ENCODE results near the gene DCTN2. TPM values are rescaled to one million over a fixed set of nuclear protein-coding genes. Genes with fewer than 3 reads are reported as not detected.
"Not testable (repeated sequence)": the region's sequence is repeated elsewhere in the genome, so short reads cannot be mapped to it uniquely, and the experiment has no call there.

The DCTN2 gene
- total and polyA plus RNA-seq, 2 experiments from 2014 or later = 156 to 230 TPM

DNA sequence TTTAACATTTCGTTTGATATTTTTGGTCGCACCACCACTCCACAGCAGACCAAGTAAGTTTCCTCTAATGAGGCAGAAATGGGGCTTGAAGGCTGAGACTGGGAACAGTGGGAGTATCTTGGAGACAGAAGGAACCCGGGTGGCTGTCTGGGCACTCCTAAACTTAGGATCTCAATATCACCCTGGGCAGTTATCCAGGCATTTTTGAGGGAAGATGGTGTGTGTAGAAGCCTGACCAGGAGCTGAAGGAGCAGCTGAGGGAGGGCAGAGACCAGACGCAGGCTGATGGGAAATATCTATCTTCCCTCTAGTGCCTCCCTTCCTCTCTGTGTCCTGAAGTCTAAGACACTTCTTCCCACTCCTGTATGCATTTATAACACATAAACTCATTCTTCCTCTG is 48.4 kb downstream of the DCTN2 start:
- no peak for DNase-seq (ENCODE audit: low read depth in 1 of 2, low spot score in 1 of 2)
- Histone ChIP-seq H3K27ac (no peak overlapping the region), H3K9me3 (ENCODE audit: low read depth) (no peaks in the 10 kb centered on the region), H3K4me3 (no peak overlapping the region), H3K4me1 (ENCODE audit: low read depth) (no peaks in the 10 kb centered on the region), H3K36me3 (peaks cover 27% of the 10 kb centered on the region), H3K27me3 (no peaks in the 10 kb centered on the region)
- TF ChIP-seq, protein P1, sequence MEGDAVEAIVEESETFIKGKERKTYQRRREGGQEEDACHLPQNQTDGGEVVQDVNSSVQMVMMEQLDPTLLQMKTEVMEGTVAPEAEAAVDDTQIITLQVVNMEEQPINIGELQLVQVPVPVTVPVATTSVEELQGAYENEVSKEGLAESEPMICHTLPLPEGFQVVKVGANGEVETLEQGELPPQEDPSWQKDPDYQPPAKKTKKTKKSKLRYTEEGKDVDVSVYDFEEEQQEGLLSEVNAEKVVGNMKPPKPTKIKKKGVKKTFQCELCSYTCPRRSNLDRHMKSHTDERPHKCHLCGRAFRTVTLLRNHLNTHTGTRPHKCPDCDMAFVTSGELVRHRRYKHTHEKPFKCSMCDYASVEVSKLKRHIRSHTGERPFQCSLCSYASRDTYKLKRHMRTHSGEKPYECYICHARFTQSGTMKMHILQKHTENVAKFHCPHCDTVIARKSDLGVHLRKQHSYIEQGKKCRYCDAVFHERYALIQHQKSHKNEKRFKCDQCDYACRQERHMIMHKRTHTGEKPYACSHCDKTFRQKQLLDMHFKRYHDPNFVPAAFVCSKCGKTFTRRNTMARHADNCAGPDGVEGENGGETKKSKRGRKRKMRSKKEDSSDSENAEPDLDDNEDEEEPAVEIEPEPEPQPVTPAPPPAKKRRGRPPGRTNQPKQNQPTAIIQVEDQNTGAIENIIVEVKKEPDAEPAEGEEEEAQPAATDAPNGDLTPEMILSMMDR (IDR thresholded peaks at IDR 0.05; ENCODE audit: low read depth, low read length) = no peak

DNA sequence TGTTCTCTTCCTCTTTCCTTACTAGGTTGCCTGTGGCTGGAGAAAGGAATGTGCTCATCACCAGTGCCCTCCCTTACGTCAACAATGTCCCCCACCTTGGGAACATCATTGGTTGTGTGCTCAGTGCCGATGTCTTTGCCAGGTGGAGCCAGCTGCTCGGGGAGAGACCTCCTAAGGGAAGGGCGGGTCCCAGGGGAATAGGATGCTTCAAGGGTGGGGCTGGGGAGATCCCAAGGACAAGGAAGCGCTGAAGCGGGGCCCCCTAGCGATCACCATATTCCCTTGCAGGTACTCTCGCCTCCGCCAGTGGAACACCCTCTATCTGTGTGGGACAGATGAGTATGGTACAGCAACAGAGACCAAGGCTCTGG is 48.9 kb downstream of the DCTN2 start:
- H3K27me3 ChIP-seq = no peaks in the 10 kb centered on the region
- no peaks in the 10 kb centered on the region for H3K9me3 ChIP-seq (ENCODE audit: low read depth)
- TF ChIP-seq, protein P1 (IDR thresholded peaks at IDR 0.05; ENCODE audit: low read depth, low read length) = peak; percentile 5
- H3K4me1 ChIP-seq (ENCODE audit: low read depth) = no peaks in the 10 kb centered on the region
- H3K4me3 ChIP-seq = no peak overlapping the region
- peaks cover 24% of the 10 kb centered on the region for H3K36me3 ChIP-seq
- no peak for DNase-seq (ENCODE audit: low read depth in 1 of 2, low spot score in 1 of 2)
- H3K27ac ChIP-seq = no peak overlapping the region

DNA sequence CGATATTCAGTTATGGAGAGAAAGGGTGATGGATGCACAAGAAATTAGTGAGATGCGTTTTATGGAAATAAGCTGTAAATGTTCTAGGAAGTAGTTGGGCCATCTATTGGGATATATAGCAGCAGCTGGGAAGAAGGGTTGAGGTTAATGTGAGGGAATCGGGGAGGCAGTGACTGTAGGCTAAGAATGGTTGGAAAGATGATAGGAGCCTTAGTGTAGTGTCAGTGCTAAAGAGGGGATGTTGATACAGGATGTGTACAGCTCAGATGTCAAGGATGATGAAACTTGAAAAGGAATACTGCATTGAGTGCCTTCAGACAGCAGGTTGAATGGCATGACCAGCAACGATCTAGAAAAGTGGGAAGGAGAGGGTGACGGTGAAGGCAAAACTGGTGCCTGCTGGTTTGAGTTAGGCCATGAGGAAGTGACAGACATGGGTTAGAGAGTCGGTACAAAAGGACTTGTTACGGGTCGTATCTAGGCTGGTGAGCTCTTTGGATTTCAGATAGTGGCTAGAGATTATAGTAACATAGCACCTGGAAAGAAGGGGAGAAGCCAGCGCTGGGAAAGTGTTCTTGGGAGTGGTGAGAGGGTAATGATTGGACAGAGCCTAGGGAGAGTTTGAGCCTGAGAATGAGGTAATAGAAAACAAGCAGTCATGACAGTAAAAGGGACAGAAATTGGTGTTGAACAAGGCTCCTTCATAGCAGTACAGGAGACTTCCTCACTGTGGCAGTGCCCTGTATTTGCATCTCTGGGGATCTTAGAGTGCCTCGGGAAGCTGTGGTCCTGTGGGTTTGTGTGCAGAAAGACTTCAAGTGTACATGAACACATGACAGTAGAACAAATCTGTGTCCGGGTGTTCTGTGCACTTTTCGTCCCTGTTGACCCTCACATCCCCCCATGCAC is 49.5 kb downstream of the DCTN2 start:
- H3K4me1 ChIP-seq (ENCODE audit: low read depth) = no peaks in the 10 kb centered on the region
- DNase-seq (ENCODE audit: low read depth in 1 of 2, low spot score in 1 of 2) = no peak
- TF ChIP-seq, protein P1 (IDR thresholded peaks at IDR 0.05; ENCODE audit: low read depth, low read length) = no peak
- no peaks in the 10 kb centered on the region for H3K27me3 ChIP-seq
- no peaks in the 10 kb centered on the region for H3K9me3 ChIP-seq (ENCODE audit: low read depth)
- no peak overlapping the region for H3K4me3 ChIP-seq
- peaks cover 29% of the 10 kb centered on the region for H3K36me3 ChIP-seq
- H3K27ac ChIP-seq = no peak overlapping the region

DNA sequence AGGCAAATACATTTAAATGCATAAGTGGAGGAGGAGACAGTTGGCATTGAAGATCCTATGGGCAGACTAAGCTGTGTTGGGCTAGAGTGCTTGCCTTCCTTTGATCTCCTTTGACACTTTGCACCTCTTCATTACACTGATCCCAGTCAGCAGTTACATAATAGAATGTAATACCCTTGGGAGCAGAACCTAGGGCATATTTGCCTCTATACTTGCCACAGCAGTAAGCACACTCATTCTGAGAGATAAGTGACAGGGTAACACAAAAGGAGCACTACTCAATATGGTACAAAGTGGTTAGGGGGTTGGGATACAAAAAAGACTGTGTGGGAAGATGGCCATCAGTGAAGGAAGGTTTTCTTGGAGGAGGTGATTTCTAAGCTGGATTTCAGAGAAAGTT is 50.2 kb downstream of the DCTN2 start:
- TF ChIP-seq, protein P1 (IDR thresholded peaks at IDR 0.05; ENCODE audit: low read depth, low read length) = no peak
- Histone ChIP-seq H3K36me3 (peaks cover 27% of the 10 kb centered on the region), H3K27me3 (no peaks in the 10 kb centered on the region), H3K4me3 (no peak overlapping the region), H3K4me1 (ENCODE audit: low read depth) (no peaks in the 10 kb centered on the region), H3K9me3 (ENCODE audit: low read depth) (no peaks in the 10 kb centered on the region), H3K27ac (no peak overlapping the region)
- DNase-seq (ENCODE audit: low read depth in 1 of 2, low spot score in 1 of 2) = no peak

DNA sequence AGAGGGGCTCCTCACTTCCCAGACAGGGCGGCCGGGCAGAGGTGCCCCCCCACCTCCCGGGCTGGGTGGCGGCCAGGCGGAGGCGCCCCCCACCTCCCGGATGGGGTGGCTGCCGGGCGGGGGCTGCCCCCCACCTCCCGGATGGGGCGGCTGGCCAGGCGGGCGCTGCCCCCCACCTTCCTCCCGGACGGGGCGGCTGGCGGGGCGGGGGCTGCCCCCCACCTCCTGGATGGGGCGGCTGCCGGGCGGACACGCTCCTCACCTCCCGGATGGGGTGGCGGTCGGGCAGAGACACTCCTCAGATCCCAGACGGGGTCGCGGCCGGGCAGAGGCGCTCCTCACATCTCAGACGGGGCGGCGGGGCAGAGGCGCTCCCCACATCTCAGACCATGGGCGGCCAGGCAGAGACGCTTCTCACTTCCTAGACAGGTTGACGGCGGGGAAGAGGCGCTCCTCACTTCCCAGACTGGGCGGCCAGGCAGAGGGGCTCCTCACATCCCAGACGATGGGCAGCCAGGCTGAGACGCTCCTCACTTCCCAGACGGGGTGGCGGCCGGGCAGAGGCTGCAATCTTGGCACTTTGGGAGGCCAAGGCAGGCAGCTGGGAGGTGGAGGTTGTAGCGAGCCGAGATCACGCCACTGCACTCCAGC is 51.8 kb downstream of the DCTN2 start:
- not testable (repeated sequence) for H3K27me3 ChIP-seq; H3K27ac ChIP-seq; DNase-seq (ENCODE audit: low read depth in 1 of 2, low spot score in 1 of 2); H3K9me3 ChIP-seq (ENCODE audit: low read depth); H3K4me1 ChIP-seq (ENCODE audit: low read depth); H3K4me3 ChIP-seq
- peaks cover 31% of the 10 kb centered on the region for H3K36me3 ChIP-seq

All from cardiac muscle cell (in vitro differentiated cells and primary cell).